ENCODE results near the gene PPFIA1. TPM values are rescaled to one million over a fixed set of nuclear protein-coding genes. Genes with fewer than 3 reads are reported as not detected.
"Not testable (repeated sequence)": the region's sequence is repeated elsewhere in the genome, so short reads cannot be mapped to it uniquely, and the experiment has no call there.

The PPFIA1 gene
- total RNA-seq, 1 donor from 2014 or later, result 41.8 TPM

- ATAC-seq (ENCODE audit: poor library complexity) (peak; percentile 85), DNase-seq (peak; percentile 69)
- intact Hi-C loops (cut with DNase I), result no loop called here
These were observed 22.8 kb upstream of the PPFIA1 start for GRCh38 chr11:70247710-70248072.

- DNase-seq (peak; percentile 4), ATAC-seq (ENCODE audit: poor library complexity) (no peak)
- intact Hi-C loops (cut with DNase I), result no loop called here
These were observed 19.4 kb upstream of the PPFIA1 start for GRCh38 chr11:70250876-70251658.

- ATAC-seq (ENCODE audit: poor library complexity) (no peak), DNase-seq (peak; percentile 17)
- intact Hi-C loops (cut with DNase I), result no loop called here
These were observed 18.7 kb upstream of the PPFIA1 start for GRCh38 chr11:70251659-70252321.

DNA sequence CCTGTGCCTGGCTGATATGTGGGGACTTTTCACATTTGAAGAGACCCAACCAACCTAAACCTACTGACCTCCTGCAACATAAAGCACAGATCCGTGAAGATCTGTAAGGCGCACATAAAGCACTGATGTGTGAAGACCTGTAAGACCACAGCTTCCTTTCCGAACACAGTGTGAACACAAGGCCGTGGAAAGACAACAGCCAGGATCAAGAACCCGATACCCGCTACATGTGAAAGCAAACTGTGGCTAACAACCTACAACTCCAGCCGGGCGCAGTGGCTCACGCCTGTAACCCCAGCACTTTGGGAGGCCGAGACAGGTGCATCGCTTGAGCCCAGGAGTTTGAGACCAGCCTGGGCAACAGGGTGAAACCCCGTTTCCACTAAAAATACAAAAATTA lies 17.6 kb upstream of the PPFIA1 start:
- intact Hi-C loops (cut with DNase I), result no loop called here
- no peak for ATAC-seq (ENCODE audit: poor library complexity)
- no peak for DNase-seq

GRCh38 chr11:70255477-70256116 lies 14.9 kb upstream of the PPFIA1 start:
- DNase-seq (no peak), ATAC-seq (ENCODE audit: poor library complexity) (no peak)
- intact Hi-C loops (cut with DNase I), result no loop called here

GRCh38 chr11:70259077-70259476 lies 11.4 kb upstream of the PPFIA1 start:
- intact Hi-C loops (cut with DNase I); ATAC-seq (ENCODE audit: poor library complexity); DNase-seq: not testable (repeated sequence)

GRCh38 chr11:70262951-70263350 lies 7.5 kb upstream of the PPFIA1 start:
- no peak for ATAC-seq (ENCODE audit: poor library complexity)
- intact Hi-C loops (cut with DNase I), result no loop called here
- peak; percentile 6 for DNase-seq

- no peak for ATAC-seq (ENCODE audit: poor library complexity)
- peak; percentile 14 for DNase-seq
- intact Hi-C loops (cut with DNase I), result no loop called here
These were observed 7.1 kb upstream of the PPFIA1 start for GRCh38 chr11:70263363-70263762.

DNA sequence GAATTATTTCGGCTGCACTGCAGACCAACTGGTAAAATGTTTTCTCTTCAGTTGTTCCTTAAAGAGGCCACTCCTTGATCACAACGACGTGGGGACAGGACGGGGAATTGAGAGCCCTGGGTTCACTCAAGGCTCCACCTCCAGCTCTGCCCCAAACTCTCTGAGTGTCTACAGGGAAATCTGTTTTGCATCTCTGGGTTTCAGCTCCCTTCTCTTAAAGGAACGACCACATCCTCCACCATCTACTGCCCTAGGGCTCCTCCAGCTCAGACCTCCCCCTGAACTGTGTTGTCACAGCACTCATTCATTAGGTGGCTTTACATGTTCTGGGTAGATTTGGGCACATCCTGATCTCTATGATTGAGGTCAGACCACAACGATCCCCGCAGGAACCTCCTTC lies 5.1 kb upstream of the PPFIA1 start:
- no peak for DNase-seq
- no peak for ATAC-seq (ENCODE audit: poor library complexity)
- intact Hi-C loops (cut with DNase I), result no loop called here

DNA sequence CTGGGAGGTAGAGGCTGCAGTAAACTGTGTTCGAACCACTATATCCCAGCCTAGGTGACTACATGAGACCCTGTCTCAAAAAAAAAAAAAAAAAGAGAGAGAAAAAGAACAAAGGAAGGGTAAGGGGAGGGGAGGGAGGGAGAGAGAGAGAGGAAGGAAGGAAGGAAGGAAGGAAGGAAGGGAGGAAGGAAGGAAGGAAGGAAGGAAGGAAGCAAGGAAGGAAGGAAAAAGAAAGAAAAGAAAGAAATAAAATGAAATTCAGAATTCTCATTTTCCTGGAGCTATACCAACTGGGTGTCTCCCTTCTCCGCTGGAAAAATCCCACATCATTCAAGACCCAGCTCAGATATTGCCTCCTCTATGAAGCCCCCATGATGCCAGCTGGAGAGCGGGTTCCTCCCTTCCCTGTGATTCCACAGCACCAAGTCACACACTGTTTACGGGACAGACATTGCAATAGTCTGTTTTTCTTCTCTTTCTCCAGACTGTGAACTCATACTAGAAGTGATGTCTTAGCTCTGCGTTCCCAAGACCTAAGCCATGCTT lies 3.0 kb upstream of the PPFIA1 start:
- peak; percentile 7 for DNase-seq
- intact Hi-C loops (cut with DNase I), result no loop called here
- ATAC-seq (ENCODE audit: poor library complexity), result no peak

- ATAC-seq (ENCODE audit: poor library complexity) (no peak), DNase-seq (peak; percentile 10)
- intact Hi-C loops (cut with DNase I), result no loop called here
These were observed 2.0 kb upstream of the PPFIA1 start for GRCh38 chr11:70268526-70268925.

GRCh38 chr11:70270877-70271648 lies 573 bp downstream of the PPFIA1 start:
- DNase-seq, result peak; percentile 55
- intact Hi-C loops (cut with DNase I), result no loop called here
- ATAC-seq (ENCODE audit: poor library complexity), result peak; percentile 36

DNA sequence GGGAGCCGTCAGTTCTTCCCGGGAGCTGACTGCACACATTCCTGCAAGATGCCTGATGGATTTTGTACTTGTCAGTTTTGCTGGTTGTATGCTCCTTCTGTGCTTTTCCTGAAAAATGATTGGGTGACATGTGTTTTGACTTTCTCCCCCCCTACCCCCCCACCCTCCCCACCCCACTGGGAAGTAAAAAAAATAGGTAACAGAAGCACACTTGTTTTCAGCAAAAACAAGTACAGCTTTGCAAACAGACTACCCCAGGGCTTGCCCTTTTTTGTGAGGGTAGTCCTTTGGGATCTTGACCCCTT lies 1.1 kb downstream of the PPFIA1 start:
- no peak for DNase-seq
- intact Hi-C loops (cut with DNase I), result no loop called here
- ATAC-seq (ENCODE audit: poor library complexity), result no peak

DNA sequence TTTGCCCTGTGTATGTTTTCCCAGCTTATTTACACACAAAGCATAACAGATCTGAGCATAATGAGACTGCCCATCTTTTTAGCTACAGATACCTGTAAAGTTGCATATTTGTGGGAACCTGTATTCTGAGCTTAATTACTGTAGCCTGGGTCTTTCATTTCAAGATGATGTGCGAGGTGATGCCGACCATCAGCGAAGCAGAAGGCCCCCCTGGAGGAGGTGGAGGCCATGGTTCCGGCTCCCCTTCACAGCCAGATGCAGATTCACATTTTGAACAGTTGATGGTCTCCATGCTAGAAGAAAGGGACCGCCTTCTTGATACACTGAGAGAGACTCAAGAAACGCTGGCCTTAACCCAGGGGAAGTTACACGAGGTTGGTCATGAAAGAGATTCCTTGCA lies 1.5 kb downstream of the PPFIA1 start:
- no peak for DNase-seq
- intact Hi-C loops (cut with DNase I), result no loop called here
- ATAC-seq (ENCODE audit: poor library complexity), result no peak

- intact Hi-C loops (cut with DNase I), result no loop called here
- ATAC-seq (ENCODE audit: poor library complexity) (no peak), DNase-seq (no peak)
These were observed 8.5 kb downstream of the PPFIA1 start for GRCh38 chr11:70278994-70279393.

DNA sequence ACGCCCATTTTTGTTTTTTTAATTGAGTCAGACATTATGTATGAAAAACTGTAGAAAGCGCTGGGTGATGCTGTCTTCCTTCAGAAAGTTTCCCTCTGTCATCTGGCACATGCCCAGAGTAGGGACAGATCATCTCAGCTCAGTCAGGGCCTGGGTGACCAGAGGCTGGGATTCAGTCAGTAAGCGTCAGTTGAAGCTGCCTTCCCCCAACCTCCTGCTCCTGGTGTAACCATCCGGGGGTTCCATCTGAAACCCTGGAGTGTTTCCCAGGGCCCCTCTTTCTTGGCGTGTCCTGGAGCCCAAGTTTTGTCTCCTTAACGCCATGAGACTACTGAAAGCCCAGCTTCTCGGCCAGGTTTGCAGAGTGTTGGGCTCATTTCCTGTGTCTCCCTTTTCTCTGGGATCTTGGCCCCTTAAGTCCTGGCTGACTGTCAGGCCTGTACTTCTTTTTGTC lies 10.7 kb downstream of the PPFIA1 start:
- peak; percentile 43 for DNase-seq
- intact Hi-C loops (cut with DNase I), result no loop called here
- peak; percentile 78 for ATAC-seq (ENCODE audit: poor library complexity)

DNA sequence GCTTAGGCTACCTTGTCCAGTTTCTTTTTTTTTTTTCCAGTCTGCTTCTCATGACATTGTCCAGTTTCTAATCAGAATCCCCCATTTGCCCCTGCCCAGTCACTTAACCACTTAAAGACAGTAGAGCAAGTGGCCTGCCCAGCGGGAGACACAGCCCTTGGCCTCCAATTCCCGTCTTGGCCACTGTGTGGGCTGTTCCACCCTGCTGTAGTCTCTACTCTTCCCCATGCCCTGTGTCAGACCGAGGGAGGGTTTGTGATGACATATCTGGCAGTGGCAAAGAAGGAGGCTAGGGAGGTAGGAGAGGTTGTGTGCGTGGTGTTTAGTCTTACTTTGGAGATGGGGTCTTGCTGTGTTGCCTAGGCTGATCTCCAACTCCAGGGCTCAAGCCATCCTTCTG lies 11.5 kb downstream of the PPFIA1 start:
- ATAC-seq (ENCODE audit: poor library complexity) (no peak), DNase-seq (no peak)
- intact Hi-C loops (cut with DNase I), result no loop called here

GRCh38 chr11:70288721-70289120 lies 18.2 kb downstream of the PPFIA1 start:
- ATAC-seq (ENCODE audit: poor library complexity), result no peak
- intact Hi-C loops (cut with DNase I), result no loop called here

GRCh38 chr11:70289582-70289981 lies 19.1 kb downstream of the PPFIA1 start:
- intact Hi-C loops (cut with DNase I), result no loop called here
- DNase-seq (no peak), ATAC-seq (ENCODE audit: poor library complexity) (no peak)

More at GRCh38 chr11:70288721-70289120, 18.2 kb downstream of the PPFIA1 start:
- no peak for DNase-seq
